GM18498 (cell line): ENCODE measurements around the gene GOLGA8B.
A peak's percentile ranks its signal among the peaks of the same experiment; 100 is the strongest.
"Not testable (repeated sequence)": the region's sequence is repeated elsewhere in the genome, so short reads cannot be mapped to it uniquely, and the experiment has no call there.

Source experiments
- ATAC-seq: cut with Tn5 transposase; IDR thresholded peaks from one replicate; pipeline ENCODE4 v1.9.1; 2021; ENCODE audit warnings: mild to moderate bottlenecking, moderate library complexity; ENCODE audit not compliant: unreplicated experiment

The GOLGA8B gene

DNA sequence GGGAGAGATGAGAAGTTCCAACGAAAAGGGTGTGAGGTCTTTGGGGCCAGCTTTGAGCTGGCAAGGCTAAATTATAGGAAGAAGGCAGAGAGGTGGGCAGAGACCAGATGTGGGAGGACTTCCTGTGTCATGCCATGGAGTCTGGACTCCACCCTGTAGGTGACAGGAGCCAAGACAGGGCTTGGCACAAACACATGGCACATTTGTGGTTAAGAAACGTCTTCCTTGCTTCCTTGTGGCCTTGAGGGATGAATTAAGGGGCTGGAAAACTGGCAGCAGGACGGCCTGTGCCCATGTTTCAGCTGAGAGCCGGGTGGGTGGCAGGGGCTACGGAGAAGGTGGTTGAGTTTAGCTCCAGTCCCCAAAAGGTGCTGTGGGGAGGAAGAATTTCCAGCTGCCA, 18.7 kb downstream of the GOLGA8B start:
- ATAC-seq: not testable (repeated sequence)

DNA sequence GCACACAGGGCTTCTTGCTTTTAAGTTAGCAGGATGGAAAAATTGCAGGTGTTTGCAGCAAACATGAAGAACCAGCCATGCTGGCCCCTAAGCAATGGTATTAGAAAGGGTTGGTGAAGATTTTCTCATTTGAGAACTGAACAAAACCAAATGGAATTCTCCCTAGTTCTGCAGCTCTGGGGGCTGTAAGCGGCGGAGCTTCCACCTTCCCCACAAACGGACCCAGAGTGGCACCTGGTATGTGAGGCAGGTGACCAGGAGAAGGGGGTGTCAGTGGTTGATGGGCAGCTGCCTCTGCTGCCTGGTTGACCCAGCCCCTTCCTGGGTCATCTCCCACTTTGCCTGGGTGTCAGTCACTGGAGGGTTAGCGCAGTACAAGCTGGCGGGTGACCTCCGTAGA, 22.6 kb downstream of the GOLGA8B start:
- ATAC-seq: not testable (repeated sequence)

DNA sequence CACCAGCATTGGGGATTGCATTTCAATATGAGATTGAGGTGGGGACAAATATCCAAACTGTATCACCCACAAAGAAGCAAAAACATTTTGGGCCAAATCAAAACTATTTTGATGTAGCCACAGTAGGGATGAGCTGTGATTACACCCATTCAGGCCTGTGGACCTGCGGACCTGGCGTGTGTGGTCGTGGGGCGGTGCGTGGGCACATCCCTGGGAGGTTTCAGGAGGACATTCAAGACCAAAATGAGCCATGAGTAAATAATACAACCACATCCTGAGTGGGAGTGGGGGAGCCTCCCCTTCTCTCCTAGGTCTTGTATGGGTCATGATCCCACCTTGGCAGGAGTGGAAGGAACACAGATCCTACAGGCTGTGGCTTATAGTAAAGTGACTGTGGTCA, 23.7 kb downstream of the GOLGA8B start:
- ATAC-seq: not testable (repeated sequence)

DNA sequence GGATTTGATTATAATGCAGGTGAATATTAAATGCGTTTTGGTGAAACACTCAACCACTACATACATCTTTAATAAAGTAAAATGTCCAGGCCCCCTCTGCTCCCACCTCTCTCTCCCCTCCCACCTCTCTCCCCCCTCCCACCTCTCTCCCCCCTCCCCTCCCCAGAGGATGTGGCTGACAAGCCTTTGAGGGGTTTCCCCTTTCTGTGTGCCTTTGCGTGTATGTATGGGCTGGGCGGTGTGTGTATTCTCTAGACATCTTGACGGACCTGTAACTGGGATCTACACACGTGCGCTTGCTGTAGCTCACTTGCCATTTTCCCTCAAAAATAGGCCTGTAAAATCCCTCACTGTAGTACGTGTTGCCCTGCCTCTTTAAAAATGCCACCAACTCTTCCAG, 28.3 kb downstream of the GOLGA8B start:
- not testable (repeated sequence) for ATAC-seq

DNA sequence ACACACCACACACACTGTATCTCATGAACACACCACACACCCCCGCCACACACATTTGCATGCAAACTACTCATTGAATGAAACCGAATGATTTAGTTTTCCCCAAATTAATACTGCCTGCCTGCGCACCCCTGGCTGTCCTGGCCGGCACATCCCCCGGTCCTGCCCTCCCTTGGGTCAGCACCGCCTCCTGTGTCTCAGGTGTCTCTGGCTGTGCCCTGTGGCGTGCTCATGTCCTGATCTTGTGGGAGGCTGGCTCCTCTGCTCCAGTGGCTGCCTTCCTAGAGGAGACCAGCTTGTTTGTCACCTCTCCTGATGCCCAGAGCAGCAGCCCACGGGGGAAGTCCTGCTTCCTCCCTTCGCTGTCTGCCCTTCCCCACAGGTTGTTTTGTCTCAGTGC, 28.7 kb downstream of the GOLGA8B start:
- ATAC-seq: not testable (repeated sequence)

DNA sequence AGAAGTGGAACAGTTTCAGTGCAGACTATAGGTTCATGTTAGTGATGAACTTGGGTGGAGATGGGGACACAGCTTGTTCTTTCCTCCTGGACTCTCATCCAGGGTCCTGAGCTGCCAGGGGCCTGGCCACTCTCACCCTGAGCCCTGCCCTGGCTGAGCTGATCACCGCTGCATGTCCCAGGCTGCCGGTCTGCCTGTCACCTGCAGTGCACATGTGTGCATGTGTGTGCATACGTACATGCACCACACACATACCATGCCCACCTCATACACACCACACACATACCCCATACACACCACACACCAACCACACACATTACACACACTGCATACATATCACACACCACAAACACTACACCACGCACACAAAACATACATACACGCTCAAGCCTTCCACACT, 29.3 kb downstream of the GOLGA8B start:
- not testable (repeated sequence) for ATAC-seq

DNA sequence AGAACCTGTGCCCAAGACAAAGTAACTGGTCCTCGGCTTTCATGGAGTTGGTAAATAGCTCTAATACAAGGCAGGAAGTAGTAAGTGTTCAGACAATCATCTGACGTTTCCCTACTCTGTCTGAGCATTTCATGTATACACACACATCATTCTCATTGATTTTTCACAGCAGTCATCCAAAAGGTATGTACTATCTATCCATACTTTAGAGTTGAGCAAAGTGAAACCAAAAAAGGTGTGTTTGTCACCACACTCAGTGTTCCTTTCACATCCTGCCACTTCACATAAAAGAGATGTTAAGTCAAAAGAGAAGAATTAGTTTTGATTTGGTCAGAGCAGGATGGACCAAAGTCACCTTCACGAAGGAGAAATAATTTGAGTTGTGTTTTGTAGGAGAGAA, 33.3 kb downstream of the GOLGA8B start:
- ATAC-seq: peak; percentile 61

DNA sequence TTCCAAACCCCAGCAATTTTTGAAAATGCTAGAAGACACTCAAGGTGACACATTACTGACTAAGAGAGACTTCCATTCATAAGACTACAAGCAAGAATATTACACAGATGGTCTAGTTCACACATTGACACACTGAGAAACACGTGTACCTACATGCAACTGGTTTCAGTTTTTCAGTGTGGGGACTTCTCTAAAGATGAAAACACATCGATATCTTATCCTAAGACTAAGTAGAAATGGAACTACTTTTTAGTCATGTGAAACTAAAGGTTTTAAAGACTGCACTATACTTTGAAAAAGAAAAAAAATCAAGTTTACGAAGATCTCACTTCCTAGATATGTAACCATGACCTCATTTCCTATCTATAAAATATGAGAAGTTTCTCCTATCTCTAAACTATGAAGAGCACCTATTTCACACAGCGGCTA, 34.1 kb downstream of the GOLGA8B start:
- peak; percentile 69 for ATAC-seq

DNA sequence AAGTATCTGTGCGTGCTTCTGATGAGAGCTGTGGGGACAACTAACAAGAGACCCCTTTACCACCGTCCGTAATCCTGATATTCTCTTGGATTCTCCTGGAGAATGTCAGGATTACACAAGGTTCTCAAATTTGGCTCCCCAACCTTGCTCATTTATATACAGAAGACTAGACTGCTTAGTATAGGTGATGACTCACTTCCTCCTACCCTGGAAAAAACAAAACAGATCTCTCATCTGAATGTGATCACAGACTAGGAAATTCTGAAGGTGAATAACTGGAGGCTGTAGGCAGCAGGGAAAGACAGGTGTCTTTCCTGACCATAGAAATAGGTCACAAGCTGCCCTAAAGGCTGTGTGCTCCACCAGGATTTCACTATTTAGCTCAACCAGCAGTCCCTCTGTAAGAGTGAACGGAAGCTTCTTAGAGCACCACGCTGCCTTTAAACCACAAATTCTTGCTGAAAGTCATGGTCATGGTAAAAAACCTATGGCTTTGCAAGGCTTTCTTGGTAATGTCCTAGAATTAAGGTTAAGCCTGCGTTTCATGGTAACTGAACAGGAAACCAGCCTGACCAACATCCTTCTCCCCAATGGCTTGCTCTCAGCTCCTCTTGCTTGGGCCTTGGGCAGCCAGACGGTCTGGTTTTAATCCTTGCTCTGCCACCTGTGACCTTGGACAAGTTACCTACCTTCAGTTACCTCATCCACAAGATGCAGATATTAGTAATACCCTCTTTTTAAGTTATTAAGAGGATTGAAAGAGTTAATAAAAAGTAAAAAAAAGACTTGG, 39.4 kb downstream of the GOLGA8B start:
- not testable (repeated sequence) for ATAC-seq

DNA sequence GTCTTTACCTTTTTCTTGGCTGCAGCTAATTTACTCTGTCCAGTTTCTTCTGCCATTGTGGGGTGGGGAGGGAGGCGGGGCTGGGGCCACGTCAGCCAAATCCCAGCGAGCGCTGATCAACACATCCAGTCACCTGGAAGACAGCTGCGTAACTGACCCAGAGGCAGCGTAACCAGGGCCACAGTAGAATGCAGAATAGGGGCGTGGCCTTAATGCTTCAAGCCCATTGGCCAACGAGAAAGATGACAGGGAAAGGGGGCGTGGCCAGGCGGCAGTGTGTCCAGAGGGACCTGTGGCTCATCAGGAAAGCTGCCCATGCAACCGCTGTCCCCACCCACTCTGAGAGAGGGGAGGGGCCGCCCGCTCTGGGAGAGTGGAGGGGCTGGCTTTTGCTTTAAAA, 47.6 kb downstream of the GOLGA8B start:
- not testable (repeated sequence) for ATAC-seq
